ENCODE measurements around the gene BIRC2. TPM values are rescaled to one million over a fixed set of nuclear protein-coding genes. Genes with fewer than 3 reads are reported as not detected.

The BIRC2 gene
- total and polyA plus RNA-seq, 9 of the 15 experiments (the other 6 are each of a cell fraction or from before 2014, with no cell fraction given): 14.3 to 45.9 (median 20.7) TPM

GRCh38 chr11:102357116-102357515 is 10.1 kb downstream of the BIRC2 start (continued):
- TF ChIP-seq, protein P1, sequence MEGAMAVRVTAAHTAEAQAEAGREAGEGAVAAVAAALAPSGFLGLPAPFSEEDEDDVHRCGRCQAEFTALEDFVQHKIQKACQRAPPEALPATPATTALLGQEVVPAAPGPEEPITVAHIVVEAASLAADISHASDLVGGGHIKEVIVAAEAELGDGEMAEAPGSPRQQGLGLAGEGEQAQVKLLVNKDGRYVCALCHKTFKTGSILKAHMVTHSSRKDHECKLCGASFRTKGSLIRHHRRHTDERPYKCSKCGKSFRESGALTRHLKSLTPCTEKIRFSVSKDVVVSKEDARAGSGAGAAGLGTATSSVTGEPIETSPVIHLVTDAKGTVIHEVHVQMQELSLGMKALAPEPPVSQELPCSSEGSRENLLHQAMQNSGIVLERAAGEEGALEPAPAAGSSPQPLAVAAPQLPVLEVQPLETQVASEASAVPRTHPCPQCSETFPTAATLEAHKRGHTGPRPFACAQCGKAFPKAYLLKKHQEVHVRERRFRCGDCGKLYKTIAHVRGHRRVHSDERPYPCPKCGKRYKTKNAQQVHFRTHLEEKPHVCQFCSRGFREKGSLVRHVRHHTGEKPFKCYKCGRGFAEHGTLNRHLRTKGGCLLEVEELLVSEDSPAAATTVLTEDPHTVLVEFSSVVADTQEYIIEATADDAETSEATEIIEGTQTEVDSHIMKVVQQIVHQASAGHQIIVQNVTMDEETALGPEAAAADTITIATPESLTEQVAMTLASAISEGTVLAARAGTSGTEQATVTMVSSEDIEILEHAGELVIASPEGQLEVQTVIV (CRISPR knock-in tag; IDR thresholded peaks at IDR 0.05; ENCODE audit: borderline replicate concordance): no peak
- TF ChIP-seq, protein P2, sequence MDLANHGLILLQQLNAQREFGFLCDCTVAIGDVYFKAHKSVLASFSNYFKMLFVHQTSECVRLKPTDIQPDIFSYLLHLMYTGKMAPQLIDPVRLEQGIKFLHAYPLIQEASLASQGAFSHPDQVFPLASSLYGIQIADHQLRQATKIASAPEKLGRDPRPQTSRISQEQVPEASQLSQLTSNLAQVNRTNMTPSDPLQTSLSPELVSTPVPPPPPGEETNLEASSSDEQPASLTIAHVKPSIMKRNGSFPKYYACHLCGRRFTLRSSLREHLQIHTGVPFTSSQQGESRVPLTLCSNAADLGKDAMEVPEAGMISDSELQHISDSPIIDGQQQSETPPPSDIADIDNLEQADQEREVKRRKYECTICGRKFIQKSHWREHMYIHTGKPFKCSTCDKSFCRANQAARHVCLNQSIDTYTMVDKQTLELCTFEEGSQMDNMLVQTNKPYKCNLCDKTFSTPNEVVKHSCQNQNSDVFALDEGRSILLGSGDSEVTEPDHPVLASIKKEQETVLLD (IDR thresholded peaks at IDR 0.05): no peak
- TF ChIP-seq ETV6 (IDR thresholded peaks at IDR 0.05; ENCODE audit: borderline replicate concordance in 1 of 2, low read depth in 2 of 2, low read length in 1 of 2) (no peak), ETV6 (CRISPR knock-in tag; IDR thresholded peaks at IDR 0.05; ENCODE audit: borderline replicate concordance) (no peak), POLR3A (IDR thresholded peaks at IDR 0.05; ENCODE audit: borderline replicate concordance, extremely low read depth, insufficient read depth, insufficient read length) (no peak), HMBOX1 (IDR thresholded peaks at IDR 0.05) (no peak), THAP7 (CRISPR knock-in tag; IDR thresholded peaks at IDR 0.05) (no peak), MNT (conservative IDR thresholded peaks at IDR 0.05) (no peak), SMAD1 (IDR thresholded peaks at IDR 0.05; ENCODE audit: low read depth, low read length, partially characterized antibody) (no peak), TRIM25 (IDR thresholded peaks at IDR 0.05; ENCODE audit: borderline replicate concordance) (no peak), MYNN (IDR thresholded peaks at IDR 0.05) (no peak), MYNN (CRISPR knock-in tag; IDR thresholded peaks at IDR 0.05) (no peak)
- TF ChIP-seq, protein P3, sequence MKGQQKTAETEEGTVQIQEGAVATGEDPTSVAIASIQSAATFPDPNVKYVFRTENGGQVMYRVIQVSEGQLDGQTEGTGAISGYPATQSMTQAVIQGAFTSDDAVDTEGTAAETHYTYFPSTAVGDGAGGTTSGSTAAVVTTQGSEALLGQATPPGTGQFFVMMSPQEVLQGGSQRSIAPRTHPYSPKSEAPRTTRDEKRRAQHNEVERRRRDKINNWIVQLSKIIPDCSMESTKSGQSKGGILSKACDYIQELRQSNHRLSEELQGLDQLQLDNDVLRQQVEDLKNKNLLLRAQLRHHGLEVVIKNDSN (CRISPR knock-in tag; IDR thresholded peaks at IDR 0.05): no peak
- TF ChIP-seq, protein P4, sequence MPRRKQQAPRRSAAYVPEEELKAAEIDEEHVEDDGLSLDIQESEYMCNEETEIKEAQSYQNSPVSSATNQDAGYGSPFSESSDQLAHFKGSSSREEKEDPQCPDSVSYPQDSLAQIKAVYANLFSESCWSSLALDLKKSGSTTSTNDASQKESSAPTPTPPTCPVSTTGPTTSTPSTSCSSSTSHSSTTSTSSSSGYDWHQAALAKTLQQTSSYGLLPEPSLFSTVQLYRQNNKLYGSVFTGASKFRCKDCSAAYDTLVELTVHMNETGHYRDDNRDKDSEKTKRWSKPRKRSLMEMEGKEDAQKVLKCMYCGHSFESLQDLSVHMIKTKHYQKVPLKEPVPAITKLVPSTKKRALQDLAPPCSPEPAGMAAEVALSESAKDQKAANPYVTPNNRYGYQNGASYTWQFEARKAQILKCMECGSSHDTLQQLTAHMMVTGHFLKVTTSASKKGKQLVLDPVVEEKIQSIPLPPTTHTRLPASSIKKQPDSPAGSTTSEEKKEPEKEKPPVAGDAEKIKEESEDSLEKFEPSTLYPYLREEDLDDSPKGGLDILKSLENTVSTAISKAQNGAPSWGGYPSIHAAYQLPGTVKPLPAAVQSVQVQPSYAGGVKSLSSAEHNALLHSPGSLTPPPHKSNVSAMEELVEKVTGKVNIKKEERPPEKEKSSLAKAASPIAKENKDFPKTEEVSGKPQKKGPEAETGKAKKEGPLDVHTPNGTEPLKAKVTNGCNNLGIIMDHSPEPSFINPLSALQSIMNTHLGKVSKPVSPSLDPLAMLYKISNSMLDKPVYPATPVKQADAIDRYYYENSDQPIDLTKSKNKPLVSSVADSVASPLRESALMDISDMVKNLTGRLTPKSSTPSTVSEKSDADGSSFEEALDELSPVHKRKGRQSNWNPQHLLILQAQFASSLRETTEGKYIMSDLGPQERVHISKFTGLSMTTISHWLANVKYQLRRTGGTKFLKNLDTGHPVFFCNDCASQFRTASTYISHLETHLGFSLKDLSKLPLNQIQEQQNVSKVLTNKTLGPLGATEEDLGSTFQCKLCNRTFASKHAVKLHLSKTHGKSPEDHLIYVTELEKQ (CRISPR knock-in tag; IDR thresholded peaks at IDR 0.05): no peak

Data from K562 (cell line).